ENCODE results near the gene ST8SIA1.
"Not testable (repeated sequence)": the region's sequence is repeated elsewhere in the genome, so short reads cannot be mapped to it uniquely, and the experiment has no call there.

ST8SIA1 gene

DNA sequence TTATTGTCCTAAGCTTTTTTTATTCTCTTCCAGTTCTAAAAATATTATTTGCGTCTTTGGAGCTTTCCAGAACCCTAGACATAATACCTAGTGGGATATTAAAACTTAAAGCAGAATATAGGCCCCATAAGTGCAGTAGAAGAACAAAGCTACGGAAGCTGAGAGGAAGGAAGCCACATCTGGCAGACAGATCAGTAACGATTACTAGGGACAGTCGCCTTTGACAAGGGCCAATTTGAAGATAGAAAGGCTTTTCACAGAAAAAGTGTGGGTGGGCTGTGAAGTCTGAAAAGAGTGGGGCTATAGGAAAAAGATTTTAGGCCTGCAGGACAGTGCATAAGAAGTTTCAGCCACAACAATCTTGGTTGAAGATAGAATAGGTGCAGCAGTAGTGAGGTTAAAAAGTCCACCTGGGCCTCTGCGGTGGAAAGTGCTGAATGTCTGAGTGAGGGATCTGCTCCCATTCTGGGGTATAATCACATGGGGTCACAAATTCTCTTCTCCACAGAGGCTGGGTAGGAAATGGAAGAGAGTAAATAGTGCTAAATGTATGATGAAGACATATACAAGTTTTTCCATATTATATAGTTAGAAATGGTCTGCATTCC, 174.0 kb downstream of the ST8SIA1 start:
- no peak for DNase-seq

DNA sequence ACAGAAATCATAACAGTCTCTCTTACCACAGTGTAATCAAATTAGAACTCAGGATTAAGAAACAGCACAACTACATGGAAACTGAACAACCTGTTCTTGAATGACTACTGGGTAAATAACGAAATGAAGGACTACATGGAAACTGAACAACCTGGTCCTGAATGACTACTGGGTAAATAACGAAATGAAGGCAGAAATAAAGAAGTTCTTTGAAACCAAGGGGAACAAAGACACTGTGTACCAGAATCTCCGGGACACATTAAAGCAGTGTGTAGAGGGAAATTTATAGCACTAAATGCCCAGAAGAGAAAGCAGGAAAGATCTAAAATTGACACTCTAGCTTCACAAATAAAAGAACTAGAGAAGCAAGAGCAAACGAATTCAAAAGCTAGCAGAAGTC, 185.2 kb downstream of the ST8SIA1 start:
- not testable (repeated sequence) for DNase-seq

GRCh38 chr12:22146686-22147085, 187.8 kb downstream of the ST8SIA1 start:
- DNase-seq = not testable (repeated sequence)

All from femur (tissue), 1 donor.